GM19193 (cell line): ENCODE results near the gene CTNNA3.

Source experiments
- POLR2A ChIP-seq: IDR thresholded peaks from 4 replicates; pipeline ENCODE4 v1.6.1; 2011; ENCODE audit not compliant: insufficient read depth, insufficient read length; ENCODE audit errors: extremely low read depth

The CTNNA3 gene

GRCh38 chr10:66822801-66823200 is 873.2 kb downstream of the CTNNA3 start:
- no peak for TF ChIP-seq POLR2A

DNA sequence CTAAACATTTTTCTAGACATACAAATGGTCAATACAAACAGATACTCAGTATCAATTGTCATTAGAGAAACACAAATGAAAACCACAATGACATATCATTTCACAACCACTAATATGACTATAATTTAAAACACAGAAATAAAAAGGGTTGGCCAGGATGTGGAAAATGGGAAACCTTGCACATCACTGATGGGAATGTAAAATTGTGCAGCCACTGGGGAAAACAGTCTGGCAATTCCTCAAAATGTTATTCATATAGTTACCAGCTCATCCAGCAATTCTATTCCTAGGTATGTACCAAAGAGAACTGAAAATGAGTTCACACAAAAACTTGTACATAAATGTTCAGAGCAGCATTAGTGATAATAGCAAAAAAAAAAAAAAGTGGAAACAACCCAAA is 876.3 kb downstream of the CTNNA3 start:
- no peak for TF ChIP-seq POLR2A

DNA sequence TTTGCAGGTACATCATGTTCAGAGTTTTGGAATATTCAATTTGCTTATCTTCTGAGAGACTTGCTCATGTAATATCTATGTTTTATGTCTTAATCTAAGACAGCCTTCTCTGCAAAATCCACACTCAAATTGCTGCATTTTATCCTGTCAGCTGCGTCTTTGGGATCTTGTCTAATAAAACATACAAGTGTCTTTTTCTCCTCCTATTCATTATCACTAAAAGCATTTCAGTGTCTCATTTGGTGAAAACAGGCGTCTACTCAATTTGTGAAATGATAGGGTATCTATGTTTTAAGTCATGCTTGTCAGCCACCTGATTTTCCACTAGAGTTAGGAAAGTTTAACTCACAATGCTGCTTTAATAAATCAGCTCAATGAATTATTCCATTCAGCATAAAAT is 882.9 kb downstream of the CTNNA3 start:
- TF ChIP-seq POLR2A, result no peak

DNA sequence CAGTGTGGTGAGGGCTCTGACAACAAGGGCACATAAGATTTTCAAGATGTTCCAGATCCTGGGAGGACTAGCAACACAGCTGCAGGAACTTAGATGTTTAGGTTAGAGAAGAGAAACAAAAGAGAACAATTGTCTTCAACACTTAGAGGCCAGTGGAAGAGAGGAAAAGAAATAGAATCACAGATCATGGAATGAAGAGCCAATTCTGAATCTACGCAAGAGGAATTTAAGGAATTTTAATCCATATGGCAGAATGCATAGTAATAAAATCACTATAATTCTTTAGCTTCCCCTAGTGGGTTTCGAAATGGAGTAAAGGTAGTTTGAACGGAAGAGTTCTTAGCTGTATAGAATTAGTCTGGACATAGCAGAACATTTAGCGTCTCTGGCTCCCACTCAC is 884.8 kb downstream of the CTNNA3 start:
- TF ChIP-seq POLR2A, result no peak

DNA sequence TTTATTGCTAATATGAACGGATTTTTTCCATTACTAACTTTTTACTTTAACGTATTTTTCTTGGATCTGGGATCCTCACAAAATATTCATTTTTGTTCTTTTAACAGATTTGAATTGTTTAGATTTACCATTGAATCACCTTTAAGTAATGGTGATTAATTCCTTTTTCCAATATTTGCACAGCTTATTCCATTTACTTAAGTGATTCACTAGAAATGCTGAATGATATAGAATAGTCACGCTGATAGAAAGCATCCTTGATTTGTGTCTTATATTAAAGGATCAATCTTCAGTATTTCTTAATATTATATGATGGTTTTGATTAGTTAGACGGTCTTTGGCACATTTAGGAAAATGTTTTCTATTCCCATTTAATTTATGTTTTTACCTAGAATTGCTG is 886.6 kb downstream of the CTNNA3 start:
- TF ChIP-seq POLR2A, result no peak

DNA sequence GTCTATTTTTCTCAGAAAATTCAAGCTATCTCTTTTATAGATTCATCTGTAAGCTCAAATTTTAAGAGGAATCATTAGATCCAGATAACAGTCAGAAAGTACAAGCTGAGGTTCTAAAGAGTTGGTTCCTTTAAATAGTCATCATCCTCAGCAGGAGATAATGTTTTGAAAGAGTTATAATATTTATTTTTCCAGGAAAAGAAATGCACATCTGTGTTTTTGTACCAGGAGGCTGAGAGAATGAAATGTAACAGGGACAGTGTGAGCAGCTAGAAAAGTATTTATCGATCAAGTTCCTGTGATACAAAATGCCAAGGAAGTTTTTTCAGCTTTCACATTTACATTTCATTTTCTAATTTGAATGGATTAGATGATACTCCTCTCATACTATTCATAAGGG is 890.4 kb downstream of the CTNNA3 start:
- TF ChIP-seq POLR2A, result no peak

DNA sequence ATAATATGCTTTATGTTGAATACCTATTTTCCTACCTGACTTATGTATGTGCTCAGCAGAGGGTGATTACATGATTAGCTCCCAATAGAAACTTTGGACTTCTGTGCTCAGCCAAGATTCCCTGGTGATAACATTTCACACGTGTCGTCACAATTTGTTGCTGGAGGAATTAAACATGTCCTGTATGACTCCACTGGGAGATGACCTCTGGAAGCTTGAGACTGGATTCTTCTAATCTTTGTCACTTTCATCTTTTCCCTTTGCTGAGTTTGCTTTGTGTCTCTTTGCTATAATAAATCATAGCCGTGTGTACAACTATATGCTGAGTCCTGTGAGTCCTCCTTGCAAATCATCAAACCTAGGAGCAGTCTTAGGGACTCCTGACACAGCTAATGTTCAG is 891.0 kb downstream of the CTNNA3 start:
- no peak for TF ChIP-seq POLR2A

- no peak for TF ChIP-seq POLR2A
These were observed 892.8 kb downstream of the CTNNA3 start for GRCh38 chr10:66803174-66803573.

DNA sequence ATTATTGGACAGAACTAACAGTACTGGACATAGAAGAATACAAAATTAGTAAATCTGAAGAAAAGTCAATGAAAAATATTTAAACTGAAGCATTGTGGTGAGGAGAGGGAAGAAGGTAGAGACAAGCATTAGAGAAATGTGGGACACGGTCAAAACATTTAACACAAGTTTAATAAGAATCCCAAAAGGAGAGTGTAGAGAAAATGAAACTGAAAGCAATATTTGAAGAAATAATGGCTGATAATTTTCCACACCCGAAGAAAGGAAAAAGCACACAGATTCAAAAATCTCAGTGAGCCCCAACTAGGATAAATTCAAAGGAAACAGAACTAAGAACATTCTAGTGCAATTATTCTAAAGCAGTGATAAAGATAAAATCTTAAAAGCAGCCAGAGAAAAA is 896.5 kb downstream of the CTNNA3 start:
- TF ChIP-seq POLR2A, result no peak

DNA sequence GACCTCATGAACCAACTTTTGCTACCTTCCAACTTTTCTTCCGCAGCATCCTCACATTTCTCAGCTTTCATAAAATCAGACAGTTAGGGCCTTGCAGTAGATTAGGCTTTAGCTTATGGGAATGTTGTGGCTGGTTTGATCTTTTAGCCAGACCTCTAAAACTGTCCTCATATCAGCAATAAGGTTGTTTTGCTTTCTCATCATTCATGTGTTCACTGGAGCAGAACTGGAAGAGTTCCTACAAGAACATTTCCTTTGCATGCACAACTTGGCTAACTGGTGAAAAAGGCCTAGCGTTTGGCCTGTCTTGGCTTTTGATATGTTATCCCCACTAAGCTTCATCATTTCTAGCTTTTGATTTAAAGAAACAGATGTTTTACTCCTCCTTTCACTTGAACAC is 900.1 kb downstream of the CTNNA3 start:
- TF ChIP-seq POLR2A, result no peak

DNA sequence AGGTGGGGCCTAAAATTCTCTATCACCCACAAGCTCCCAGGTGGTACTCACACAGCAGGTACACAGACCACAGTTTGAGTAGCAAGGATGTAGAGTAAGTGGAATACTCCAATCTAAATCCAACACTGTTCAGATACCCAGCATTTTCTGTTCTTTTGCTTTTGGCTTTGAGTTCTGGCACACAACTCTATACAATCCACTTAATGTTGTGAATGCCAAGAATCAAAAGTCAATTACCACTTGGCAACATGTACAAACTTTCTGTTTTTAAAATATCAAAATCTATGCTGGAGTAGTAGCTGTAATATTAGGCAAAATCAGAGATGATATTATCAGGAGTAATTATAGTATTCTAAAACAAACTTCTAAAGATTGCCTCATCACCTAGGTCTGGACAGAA is 903.6 kb downstream of the CTNNA3 start:
- no peak for TF ChIP-seq POLR2A

DNA sequence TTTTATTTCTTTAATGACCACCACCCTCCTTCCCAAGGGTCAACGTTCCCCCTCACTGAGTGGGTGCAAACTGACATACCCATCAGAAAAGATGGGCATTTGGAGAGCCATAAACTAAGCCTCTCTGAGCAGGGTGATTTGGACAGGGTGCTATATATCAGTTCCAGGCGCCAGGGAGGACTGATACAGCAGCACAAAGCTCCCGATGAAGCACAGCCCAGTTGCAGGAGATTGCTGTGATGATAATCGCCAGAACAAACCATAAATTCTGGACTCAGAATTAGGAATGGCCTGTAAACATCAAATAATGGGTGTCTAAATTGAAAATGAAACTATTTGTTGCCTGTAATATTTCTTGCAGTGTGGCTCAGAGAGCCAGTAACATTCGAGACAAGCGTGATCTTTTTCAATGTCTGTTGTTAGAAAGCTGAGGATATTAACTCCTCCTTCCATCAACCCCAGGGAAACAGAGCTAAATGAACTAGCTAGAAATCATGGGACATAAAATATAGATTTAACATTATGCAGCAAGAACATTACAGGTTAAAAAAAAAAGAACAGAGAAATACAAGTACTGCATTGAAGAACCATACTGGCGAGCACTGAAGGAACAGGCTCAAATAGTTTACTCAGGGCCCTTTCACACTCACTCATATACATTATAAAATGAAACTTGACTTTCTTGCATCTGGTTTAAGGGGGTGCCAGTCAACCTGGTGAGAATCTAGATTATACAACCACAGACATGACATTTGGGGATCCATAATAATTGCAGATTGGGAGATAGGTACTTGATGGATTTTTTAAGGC is 907.6 kb downstream of the CTNNA3 start:
- TF ChIP-seq POLR2A, result no peak

DNA sequence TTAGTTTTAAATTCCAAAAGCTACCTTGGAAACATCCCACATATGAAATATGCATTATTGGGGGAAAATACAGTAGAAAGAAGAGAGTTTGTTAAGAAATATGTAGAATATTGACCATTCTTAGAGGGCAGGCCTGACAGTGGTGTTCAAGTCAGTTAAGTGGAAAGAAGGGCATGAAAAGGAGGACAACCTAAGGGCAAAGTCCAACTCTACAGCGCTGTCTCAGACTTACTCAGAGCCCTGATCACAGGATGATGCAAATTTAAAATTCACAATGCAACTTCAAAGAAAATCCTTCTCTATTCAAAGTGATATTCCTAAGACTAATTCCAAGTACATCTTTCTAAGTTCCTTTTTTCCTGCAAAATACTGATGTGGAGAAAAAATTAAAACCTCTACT is 909.3 kb downstream of the CTNNA3 start:
- TF ChIP-seq POLR2A, result no peak

DNA sequence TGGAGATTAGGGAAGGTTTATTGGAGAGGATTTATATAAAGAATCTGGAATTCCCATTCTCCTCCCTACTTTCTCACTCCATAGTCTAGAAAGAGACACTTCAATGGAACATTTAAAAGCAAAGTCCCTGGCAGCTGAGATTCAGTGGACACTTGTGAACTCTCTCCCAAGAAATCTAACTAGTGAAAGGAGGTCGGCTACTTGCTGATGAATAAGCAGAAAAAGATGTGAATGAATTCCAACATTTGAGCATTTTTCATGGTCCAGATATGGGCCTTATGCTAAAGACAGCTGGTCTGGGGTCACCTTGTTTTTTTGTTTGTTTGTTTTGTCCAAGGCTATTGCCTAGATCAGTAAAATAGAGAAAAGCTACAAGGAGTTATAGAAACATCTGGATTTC is 911.2 kb downstream of the CTNNA3 start:
- no peak for TF ChIP-seq POLR2A

DNA sequence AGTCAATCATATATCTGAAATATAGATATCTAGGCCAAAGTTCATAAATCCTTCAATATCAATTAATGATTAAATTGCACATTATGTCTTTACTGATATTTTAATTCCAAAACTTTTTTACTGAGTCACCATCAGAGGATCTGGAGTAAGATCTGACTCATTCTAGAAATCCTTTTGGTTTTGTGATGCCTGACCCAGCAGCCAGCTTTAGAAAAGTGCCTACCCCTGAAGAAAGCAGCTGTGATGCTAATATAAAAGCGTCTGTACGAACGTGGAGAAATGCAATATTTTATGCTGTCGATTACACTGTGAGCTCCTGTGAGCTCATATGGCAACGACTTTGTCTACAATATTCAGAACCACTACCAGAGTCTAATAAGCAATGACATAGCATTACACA is 912.7 kb downstream of the CTNNA3 start:
- TF ChIP-seq POLR2A, result no peak

DNA sequence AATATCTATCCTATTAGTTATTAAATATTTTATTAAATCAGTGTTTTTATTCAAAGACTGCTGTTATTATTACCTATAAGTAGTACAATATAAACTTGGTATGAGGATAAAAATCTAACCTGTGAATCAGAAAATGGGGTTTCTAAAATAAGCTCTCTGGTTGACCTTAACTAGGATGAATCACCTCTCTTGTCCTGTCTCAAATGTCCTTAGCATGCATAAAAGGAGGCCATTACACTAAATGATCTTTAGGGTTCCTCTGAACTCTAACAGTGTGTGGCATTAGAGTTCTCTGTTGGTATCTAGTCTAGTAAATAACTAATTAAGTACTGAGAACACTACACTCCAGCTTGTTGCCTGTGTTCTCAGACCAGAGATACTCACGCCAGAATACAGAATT is 913.2 kb downstream of the CTNNA3 start:
- TF ChIP-seq POLR2A, result no peak

GRCh38 chr10:66782144-66782543 is 913.9 kb downstream of the CTNNA3 start:
- TF ChIP-seq POLR2A, result no peak

GRCh38 chr10:66780796-66781195 is 915.2 kb downstream of the CTNNA3 start:
- TF ChIP-seq POLR2A, result no peak

- TF ChIP-seq POLR2A, result no peak
These were observed 917.6 kb downstream of the CTNNA3 start for GRCh38 chr10:66778351-66778750.
